PC-3 (cell line): ENCODE data around the gene JSRP1.

Source experiments
- EZH2 ChIP-seq: fragments of 300-600 bp; sonication (generic); IDR thresholded peaks from one replicate; pipeline ENCODE4 v1.6.1; 2017; ENCODE audit warnings: antibody characterized with exemption, mild to moderate bottlenecking, low read length; ENCODE audit not compliant: unreplicated experiment
- TF ChIP-seq, protein P1 (sequence below): fragments of 300-600 bp; sonication (generic); conservative IDR thresholded peaks from 2 replicates; pipeline ENCODE4 v1.5.1; 2017; ENCODE audit warnings: antibody characterized with exemption, low read depth, mild to moderate bottlenecking, low read length

DNA sequence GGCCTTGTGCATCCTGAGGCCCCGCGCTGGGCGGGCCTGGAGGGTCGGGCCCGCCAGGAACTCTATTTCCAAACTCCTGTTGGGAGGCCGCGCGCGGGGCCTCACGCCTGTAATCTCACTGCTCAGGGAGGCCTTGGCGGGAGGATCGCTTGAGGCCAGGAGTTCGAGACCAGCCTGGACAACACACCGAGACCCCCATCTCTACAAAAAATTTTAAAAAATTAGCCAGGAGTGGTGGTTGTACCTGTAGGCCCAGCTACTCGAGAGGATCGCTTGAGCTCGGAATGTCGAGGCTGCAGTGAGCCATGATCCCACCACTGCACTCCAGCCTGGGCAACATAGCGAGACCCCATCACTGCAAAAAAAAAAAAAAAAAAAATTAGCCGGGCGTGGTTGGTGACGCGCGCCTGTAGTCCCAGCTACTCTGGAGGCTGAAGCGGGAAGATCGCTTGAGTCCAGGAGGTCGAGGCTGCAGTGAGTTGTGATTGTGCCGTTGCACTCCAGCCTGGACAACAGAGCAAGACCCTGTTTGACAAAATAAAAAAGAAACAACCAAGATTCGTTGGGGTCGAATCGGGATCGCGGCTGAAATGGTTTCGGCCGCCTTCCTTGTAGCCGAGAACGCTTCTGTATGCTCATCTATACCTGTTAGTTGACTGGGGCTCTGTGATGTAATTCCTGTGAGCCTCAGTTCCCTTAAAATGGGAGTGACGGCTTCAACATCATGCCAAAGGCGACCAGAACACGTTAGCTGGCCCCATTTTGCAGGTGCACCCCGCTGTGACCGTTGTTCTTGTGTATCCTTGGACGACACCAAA is 19.0 kb downstream of the JSRP1 start:
- TF ChIP-seq, protein P1, sequence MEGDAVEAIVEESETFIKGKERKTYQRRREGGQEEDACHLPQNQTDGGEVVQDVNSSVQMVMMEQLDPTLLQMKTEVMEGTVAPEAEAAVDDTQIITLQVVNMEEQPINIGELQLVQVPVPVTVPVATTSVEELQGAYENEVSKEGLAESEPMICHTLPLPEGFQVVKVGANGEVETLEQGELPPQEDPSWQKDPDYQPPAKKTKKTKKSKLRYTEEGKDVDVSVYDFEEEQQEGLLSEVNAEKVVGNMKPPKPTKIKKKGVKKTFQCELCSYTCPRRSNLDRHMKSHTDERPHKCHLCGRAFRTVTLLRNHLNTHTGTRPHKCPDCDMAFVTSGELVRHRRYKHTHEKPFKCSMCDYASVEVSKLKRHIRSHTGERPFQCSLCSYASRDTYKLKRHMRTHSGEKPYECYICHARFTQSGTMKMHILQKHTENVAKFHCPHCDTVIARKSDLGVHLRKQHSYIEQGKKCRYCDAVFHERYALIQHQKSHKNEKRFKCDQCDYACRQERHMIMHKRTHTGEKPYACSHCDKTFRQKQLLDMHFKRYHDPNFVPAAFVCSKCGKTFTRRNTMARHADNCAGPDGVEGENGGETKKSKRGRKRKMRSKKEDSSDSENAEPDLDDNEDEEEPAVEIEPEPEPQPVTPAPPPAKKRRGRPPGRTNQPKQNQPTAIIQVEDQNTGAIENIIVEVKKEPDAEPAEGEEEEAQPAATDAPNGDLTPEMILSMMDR: no peak
- TF ChIP-seq EZH2: no peak
